GM12872 (cell line): ENCODE measurements around the gene HPN.

Experiments
- CTCF ChIP-seq: IDR thresholded peaks from 3 replicates; pipeline ENCODE4 v1.5.1; 2011; ENCODE audit warnings: low read depth, mild to moderate bottlenecking, low read length, moderate library complexity; ENCODE audit not compliant: insufficient read depth

Gene HPN

GRCh38 chr19:35030257-35031071 lies 11.1 kb upstream of the HPN start, which contains the start of gene SCN1B:
Gene SCN1B (plus strand): TSS chr19:35030470. CDS start chr19:35030821, 351 bp downstream.
- no peak for TF ChIP-seq CTCF

DNA sequence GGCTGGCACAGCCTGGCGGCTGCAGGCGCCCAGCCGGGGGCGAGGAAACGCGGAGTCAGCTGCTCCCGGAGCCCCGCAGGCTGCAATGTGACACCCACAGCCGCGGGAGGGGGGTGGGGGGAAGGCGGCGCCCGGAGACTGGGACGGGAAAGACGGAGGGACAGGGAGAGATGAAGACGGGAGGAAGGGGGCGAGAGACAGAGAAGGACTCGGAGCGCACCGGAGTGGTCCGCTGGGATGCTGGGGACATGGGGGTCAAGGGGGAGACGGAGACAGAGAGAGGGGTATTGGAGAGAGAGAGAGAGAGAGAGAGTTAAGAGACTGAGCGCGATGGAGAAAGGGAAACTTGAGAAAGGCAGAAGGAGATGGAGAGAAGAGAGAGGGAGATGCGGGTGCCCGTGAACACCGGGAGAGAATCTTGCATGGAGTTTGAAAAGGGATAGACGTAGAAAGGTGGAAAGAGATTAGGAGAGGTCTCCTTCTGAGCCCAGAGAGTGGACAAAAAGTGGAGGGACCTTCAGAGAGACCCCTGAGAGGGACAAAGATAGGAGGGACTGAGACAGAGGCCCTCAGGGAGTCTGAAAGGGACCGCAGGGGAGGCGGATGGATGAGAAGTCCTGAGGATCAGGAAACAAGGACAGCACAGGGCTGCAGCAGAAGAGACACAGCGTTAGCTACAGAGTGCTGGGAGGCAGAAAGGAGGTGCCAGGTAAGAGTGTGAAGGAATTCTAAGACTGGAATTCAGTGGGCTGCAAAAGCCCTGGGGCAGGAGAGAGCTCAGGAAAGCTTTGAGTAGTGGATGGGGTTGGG lies 10.2 kb upstream of the HPN start:
- no peak for TF ChIP-seq CTCF

- no peak for TF ChIP-seq CTCF
These were observed 9.1 kb upstream of the HPN start for GRCh38 chr19:35032356-35032865.

- TF ChIP-seq CTCF: no peak
These were observed 8.2 kb upstream of the HPN start for GRCh38 chr19:35033067-35034004.

GRCh38 chr19:35034005-35034502 lies 7.5 kb upstream of the HPN start:
- no peak for TF ChIP-seq CTCF

DNA sequence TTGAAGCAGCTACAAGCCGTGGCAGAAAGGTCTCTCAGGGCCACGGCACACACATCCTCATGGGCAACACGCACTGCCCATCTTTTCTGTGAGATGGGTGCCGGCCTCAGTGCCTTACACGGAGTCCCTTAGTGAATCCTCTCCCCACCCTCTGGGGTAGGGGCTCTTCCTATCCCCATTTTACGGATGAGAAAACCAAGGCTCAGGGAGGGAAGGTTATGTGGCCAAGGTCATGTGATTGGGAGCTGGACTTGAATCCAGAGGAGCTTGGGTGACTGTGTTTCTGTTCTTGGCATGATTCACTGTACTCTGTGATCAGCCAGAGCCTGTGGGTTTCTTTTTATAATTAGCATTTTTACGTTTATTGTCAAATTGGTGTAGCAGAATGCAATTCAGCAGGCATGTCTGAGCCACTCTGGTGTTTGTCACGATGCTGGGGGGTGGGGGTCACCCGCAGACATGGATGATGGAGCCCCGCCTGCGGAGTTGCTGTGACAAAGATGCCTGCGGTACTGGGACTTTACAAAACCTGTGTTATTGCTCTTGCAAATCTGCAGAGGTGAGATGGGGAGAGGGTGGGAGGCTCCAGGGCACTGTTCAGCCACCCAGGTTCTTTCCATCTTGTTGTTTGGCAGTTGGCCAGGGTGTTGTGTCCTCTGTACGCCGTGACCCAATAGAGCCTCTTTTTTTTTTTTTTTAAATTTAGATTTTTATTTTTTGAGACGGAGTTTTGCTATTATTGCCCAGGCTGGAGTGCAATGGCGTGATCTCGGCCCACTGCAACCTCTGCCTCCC lies 6.7 kb upstream of the HPN start:
- TF ChIP-seq CTCF: no peak
